Measurements from ENCODE around the gene MEF2B. TPM values are rescaled to one million over a fixed set of nuclear protein-coding genes. Genes with fewer than 3 reads are reported as not detected.

The MEF2B gene
- total and polyA plus RNA-seq, 10 of the 15 experiments (the other 5 are each of a cell fraction or from before 2014, with no cell fraction given), result 0.09 to 33.0 (median 8.9) TPM

- TF ChIP-seq CTCF (IDR thresholded peaks at IDR 0.05 in 2 of 3, conservative IDR thresholded peaks at IDR 0.05 in 1 of 3; ENCODE audit: control insufficient read depth in 2 of 3, extremely low read depth in 1 of 3, insufficient read depth in 1 of 3, low read depth in 3 of 3, low read length in 3 of 3), result no peak
These were observed 33.2 kb upstream of the MEF2B start, which contains the start of gene NR2C2AP (continued) for GRCh38 chr19:19203012-19203856.

GRCh38 chr19:19202707-19203011 lies 32.6 kb upstream of the MEF2B start:
- 3% methylated on average over 11 of the region's 11 CpGs for WGBS (ENCODE audit: insufficient coverage, insufficient replicate concordance, low lambda C conversion rate, missing lambda C conversion rate)

More at GRCh38 chr19:19202707-19203011, 32.6 kb upstream of the MEF2B start:
- POLR2A ChIA-PET, result interaction anchor here (3.2 kb wide), 1 partner anchor 10 kb away, joined by 25 read pairs; the partner anchor contains the start of genes BORCS8 and RFXANK
- RAD21 ChIA-PET (ENCODE audit: unreplicated experiment), result interaction anchor here (1.2 to 2.3 kb wide), 5 partner anchors 8 to 28 kb away, joined by 3 to 15 read pairs (median 5); partner anchors contain the start of genes BORCS8 and RFXANK
- Histone ChIP-seq H3K27me3 (replicated peaks in 1 of 2; ENCODE audit: control insufficient read depth in 2 of 2, insufficient read depth in 2 of 2, low read length in 1 of 2) (no peaks in the 10 kb centered on the region), H4K20me1 (ENCODE audit: control insufficient read depth, insufficient read depth) (no peaks in the 10 kb centered on the region), H2AFZ (ENCODE audit: control insufficient read depth, low read depth, low read length) (peak overlapping the region; percentile 78), H3K9me3 (replicated peaks; ENCODE audit: control insufficient read depth, insufficient read depth, low read length) (no peaks in the 10 kb centered on the region), H3K4me2 (ENCODE audit: control insufficient read depth, insufficient read depth) (peak overlapping the region; percentile 99), H3K36me3 (ENCODE audit: control insufficient read depth in 2 of 2, insufficient read depth in 2 of 2, low read length in 1 of 2) (peaks cover 4 to 12% of the 10 kb centered on the region in 2 experiments; a peak in 3 of 4 replicates), H3K4me3 (peak overlapping the region; percentile 93), H3K4me1 (ENCODE audit: control insufficient read depth, insufficient read depth, low read length) (peaks cover 8% of the 10 kb centered on the region; the same call in 1 of the 2 replicates), H3K79me2 (ENCODE audit: control insufficient read depth, insufficient read depth, low read length) (peaks cover 16% of the 10 kb centered on the region), H3K9ac (ENCODE audit: control insufficient read depth, insufficient read depth, low read length) (peak overlapping the region; percentile 70), H3K27ac (ENCODE audit: control insufficient read depth, insufficient read depth) (peak overlapping the region; percentile 75)
- in situ Hi-C loops (cut with MboI), result no loop called here
- TF ChIP-seq, protein P1, sequence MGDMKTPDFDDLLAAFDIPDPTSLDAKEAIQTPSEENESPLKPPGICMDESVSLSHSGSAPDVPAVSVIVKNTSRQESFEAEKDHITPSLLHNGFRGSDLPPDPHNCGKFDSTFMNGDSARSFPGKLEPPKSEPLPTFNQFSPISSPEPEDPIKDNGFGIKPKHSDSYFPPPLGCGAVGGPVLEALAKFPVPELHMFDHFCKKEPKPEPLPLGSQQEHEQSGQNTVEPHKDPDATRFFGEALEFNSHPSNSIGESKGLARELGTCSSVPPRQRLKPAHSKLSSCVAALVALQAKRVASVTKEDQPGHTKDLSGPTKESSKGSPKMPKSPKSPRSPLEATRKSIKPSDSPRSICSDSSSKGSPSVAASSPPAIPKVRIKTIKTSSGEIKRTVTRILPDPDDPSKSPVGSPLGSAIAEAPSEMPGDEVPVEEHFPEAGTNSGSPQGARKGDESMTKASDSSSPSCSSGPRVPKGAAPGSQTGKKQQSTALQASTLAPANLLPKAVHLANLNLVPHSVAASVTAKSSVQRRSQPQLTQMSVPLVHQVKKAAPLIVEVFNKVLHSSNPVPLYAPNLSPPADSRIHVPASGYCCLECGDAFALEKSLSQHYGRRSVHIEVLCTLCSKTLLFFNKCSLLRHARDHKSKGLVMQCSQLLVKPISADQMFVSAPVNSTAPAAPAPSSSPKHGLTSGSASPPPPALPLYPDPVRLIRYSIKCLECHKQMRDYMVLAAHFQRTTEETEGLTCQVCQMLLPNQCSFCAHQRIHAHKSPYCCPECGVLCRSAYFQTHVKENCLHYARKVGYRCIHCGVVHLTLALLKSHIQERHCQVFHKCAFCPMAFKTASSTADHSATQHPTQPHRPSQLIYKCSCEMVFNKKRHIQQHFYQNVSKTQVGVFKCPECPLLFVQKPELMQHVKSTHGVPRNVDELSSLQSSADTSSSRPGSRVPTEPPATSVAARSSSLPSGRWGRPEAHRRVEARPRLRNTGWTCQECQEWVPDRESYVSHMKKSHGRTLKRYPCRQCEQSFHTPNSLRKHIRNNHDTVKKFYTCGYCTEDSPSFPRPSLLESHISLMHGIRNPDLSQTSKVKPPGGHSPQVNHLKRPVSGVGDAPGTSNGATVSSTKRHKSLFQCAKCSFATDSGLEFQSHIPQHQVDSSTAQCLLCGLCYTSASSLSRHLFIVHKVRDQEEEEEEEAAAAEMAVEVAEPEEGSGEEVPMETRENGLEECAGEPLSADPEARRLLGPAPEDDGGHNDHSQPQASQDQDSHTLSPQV (IDR thresholded peaks at IDR 0.05), result no peak
- TF ChIP-seq POLR2AphosphoS5 (IDR thresholded peaks at IDR 0.05; ENCODE audit: low read length) (0 out of 2 replicates have a peak, but pooled peaks have one; percentile 19), PML (IDR thresholded peaks at IDR 0.05; ENCODE audit: low read length) (0 out of 2 replicates have a peak, but pooled peaks have one; percentile 1)
- CTCF ChIA-PET, result interaction anchor here (0.6 to 1.0 kb wide), 4 partner anchors 22 to 1998 kb away, joined by 3 to 6 read pairs (median 3); no protein-coding TSS in a partner anchor
- DNase-seq (ENCODE audit: low read depth, low spot score) (no peak), ATAC-seq (peak; percentile 20), FAIRE-seq (peak; percentile 57)
- SMC1A ChIA-PET (ENCODE audit: uncharacterized antibody, unreplicated experiment), result interaction anchor here (0.9 to 1.5 kb wide), 4 partner anchors 9 to 47 kb away, joined by 3 to 12 read pairs (median 4); no protein-coding TSS in a partner anchor
- no TSS peak for BruUV-seq (replicated peaks)
- intact Hi-C loops (cut with micrococcal nuclease; ENCODE audit: unreplicated experiment), result no loop called here
